Neutrophil (primary cell): ENCODE measurements around the gene BHLHE23.

Experiments used
- H3K27ac ChIP-seq: fragments of 200-600 bp; sonication (generic); 2 replicates; pipeline ENCODE4 v1.5.1; 2016; ENCODE audit warnings: mild to moderate bottlenecking, moderate library complexity
- H3K27me3 ChIP-seq: fragments of 200-600 bp; sonication (generic); 2 replicates; pipeline ENCODE4 v1.6.0; 2016; ENCODE audit warnings: mild to moderate bottlenecking
- H3K36me3 ChIP-seq: fragments of 200-600 bp; sonication (generic); 2 replicates; pipeline ENCODE4 v1.5.1; 2017
- H3K4me1 ChIP-seq, 2 experiments: fragments of 200-600 bp in 1 of 2; sonication (generic) in 1 of 2; 1 replicate in 1 of 2; 2 replicates in 1 of 2; pipeline versions ENCODE4 v1.5.1 to v1.6.1; 2013 to 2016; ENCODE audit warnings: low read depth in 1 of 2, low read length in 1 of 2, mild to moderate bottlenecking in 1 of 2, moderate library complexity in 1 of 2; ENCODE audit not compliant: control insufficient read depth in 1 of 2, insufficient read depth in 1 of 2
- H3K4me3 ChIP-seq, 2 experiments: fragments of 200-600 bp in 1 of 2; sonication (generic) in 1 of 2; 1 replicate in 1 of 2; 2 replicates in 1 of 2; pipeline ENCODE4 v1.5.1; 2013 to 2016; ENCODE audit warnings: low read depth in 1 of 2, low read length in 1 of 2, mild to moderate bottlenecking in 1 of 2, moderate library complexity in 1 of 2
- H3K9me3 ChIP-seq: fragments of 200-600 bp; sonication (generic); 2 replicates; pipeline ENCODE4 v1.5.1; 2016
- TF ChIP-seq, protein P1 (sequence below): fragments of 200-600 bp; sonication (generic); IDR thresholded peaks from 2 replicates; pipeline ENCODE4 v1.5.1; 2016; ENCODE audit warnings: antibody characterized with exemption

BHLHE23 gene

DNA sequence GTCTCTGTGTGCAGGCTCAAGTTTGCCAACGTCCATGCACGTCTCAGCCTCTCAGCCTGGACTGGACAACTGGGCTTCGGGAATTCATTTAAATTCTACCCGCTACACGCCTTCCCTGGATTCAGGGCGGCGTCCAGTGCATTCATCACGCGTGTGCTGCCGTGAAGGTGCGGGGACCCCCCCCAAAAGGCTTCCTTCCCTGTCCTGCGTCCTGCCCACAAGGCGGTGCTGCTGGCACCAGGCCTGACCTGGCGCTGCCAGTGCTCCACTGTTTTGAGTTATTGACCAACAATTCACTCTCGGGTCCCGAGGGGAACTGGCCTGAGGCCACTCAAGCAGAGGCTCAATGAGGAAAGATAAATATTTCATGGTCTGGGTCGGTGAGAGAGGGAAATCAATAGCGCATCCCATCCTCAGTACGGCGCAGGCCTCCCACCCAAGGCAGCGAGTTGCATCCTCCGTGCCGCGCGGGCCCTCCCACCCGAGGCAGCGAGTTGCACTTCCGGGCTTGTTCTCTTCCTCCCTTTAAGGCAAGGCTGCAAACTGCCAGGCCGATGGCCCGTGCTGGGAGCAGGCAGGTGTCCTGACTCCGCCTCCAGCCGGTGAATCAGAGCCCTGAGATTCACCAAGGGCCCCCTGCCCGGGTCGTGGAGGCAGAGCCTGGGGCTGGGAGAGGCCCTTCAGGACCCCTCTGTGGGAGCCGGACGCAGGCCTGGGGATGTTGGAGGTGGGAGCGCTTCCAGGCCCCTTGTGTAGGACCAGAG, 22.8 kb upstream of the BHLHE23 start:
- TF ChIP-seq, protein P1, sequence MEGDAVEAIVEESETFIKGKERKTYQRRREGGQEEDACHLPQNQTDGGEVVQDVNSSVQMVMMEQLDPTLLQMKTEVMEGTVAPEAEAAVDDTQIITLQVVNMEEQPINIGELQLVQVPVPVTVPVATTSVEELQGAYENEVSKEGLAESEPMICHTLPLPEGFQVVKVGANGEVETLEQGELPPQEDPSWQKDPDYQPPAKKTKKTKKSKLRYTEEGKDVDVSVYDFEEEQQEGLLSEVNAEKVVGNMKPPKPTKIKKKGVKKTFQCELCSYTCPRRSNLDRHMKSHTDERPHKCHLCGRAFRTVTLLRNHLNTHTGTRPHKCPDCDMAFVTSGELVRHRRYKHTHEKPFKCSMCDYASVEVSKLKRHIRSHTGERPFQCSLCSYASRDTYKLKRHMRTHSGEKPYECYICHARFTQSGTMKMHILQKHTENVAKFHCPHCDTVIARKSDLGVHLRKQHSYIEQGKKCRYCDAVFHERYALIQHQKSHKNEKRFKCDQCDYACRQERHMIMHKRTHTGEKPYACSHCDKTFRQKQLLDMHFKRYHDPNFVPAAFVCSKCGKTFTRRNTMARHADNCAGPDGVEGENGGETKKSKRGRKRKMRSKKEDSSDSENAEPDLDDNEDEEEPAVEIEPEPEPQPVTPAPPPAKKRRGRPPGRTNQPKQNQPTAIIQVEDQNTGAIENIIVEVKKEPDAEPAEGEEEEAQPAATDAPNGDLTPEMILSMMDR: no peak
- Histone ChIP-seq H3K4me1 (no peaks in the 10 kb centered on the region), H3K27ac (no peak overlapping the region), H3K36me3 (no peaks in the 10 kb centered on the region), H3K4me3 (no peak overlapping the region), H3K27me3 (peaks cover 96% of the 10 kb centered on the region), H3K9me3 (no peaks in the 10 kb centered on the region)

DNA sequence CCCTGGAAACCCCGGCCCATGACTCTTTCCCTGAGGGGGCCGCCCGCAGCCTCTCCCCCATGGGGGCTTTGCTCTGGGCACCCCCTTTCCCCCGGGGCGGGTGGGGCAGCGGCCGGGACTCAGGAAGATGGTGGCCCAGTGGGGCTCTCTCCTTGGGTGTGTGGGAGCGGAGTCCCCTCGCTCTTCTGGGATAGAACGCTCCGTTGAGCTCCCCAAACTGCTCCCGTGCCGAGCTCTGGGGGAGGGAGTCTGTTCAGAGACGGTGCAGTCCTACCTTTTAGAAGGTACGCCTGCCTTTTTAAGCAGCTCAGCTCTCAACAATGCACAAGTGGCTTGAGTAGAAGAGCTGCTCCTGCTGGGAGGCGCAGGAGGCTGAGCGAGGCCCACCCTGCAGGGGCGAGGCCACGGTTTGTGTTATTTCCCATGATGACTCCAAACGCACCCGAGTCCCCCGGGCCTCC, 21.7 kb upstream of the BHLHE23 start:
- Histone ChIP-seq H3K4me1 (no peaks in the 10 kb centered on the region), H3K4me3 (no peak overlapping the region), H3K9me3 (no peaks in the 10 kb centered on the region), H3K27ac (no peak overlapping the region), H3K27me3 (peaks cover 96% of the 10 kb centered on the region), H3K36me3 (no peaks in the 10 kb centered on the region)
- TF ChIP-seq, protein P1: no peak

- no peaks in the 10 kb centered on the region for H3K36me3 ChIP-seq
- no peak overlapping the region for H3K27ac ChIP-seq
- H3K27me3 ChIP-seq: peaks cover 96% of the 10 kb centered on the region
- no peak overlapping the region for H3K4me3 ChIP-seq
- no peaks in the 10 kb centered on the region for H3K9me3 ChIP-seq
- TF ChIP-seq, protein P1: no peak
- no peaks in the 10 kb centered on the region for H3K4me1 ChIP-seq
Observed at GRCh38 chr20:63027922-63028389, 21.2 kb upstream of the BHLHE23 start.

- TF ChIP-seq, protein P1: no peak
- no peaks in the 10 kb centered on the region for H3K4me1 ChIP-seq
- no peaks in the 10 kb centered on the region for H3K9me3 ChIP-seq
- H3K36me3 ChIP-seq: no peaks in the 10 kb centered on the region
- H3K27ac ChIP-seq: no peak overlapping the region
- peaks cover 96% of the 10 kb centered on the region for H3K27me3 ChIP-seq
- H3K4me3 ChIP-seq: no peak overlapping the region
Observed at GRCh38 chr20:63027221-63027921, 20.6 kb upstream of the BHLHE23 start.

GRCh38 chr20:63026582-63027165, 19.9 kb upstream of the BHLHE23 start:
- no peak overlapping the region for H3K4me3 ChIP-seq
- H3K4me1 ChIP-seq: no peaks in the 10 kb centered on the region
- no peaks in the 10 kb centered on the region for H3K36me3 ChIP-seq
- no peak overlapping the region for H3K27ac ChIP-seq
- no peaks in the 10 kb centered on the region for H3K9me3 ChIP-seq
- H3K27me3 ChIP-seq: peaks cover 96% of the 10 kb centered on the region
- TF ChIP-seq, protein P1: no peak
